Skeletal muscle cell (primary cell): Measurements from ENCODE around the gene TADA2A.
"Not testable (repeated sequence)": the region's sequence is repeated elsewhere in the genome, so short reads cannot be mapped to it uniquely, and the experiment has no call there.

Experiments used
- DNase-seq: peaks from one replicate; pipeline ENCODE4 v3.0.0-alpha.2; 2010; ENCODE audit warnings: low read depth
- H3K4me3 ChIP-seq: 2 replicates; pipeline ENCODE4 v1.5.1; 2011; ENCODE audit warnings: low read depth, mild to moderate bottlenecking, control low read depth, low read length, moderate library complexity

TADA2A gene

DNA sequence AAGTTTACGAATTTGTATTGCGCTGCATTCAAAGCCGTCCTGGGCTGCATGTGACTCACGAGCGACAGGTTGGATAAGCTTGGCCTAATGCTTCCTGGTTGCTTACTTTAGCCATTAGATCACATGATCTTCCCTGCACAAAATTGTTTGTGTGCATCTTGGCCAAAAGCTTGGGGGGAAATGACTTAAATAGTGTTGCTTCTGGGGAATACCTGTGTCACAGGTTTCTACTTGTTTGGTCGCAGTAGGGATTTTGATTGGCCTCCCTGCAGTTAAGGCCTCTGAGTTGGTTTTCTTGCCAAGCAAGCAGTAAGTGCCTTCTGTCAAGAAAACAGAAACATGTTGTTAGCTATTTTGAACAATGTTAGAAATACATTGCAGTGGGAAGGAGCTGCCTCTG, 43.4 kb downstream of the TADA2A start:
- H3K4me3 ChIP-seq: no peak overlapping the region
- DNase-seq: no peak

DNA sequence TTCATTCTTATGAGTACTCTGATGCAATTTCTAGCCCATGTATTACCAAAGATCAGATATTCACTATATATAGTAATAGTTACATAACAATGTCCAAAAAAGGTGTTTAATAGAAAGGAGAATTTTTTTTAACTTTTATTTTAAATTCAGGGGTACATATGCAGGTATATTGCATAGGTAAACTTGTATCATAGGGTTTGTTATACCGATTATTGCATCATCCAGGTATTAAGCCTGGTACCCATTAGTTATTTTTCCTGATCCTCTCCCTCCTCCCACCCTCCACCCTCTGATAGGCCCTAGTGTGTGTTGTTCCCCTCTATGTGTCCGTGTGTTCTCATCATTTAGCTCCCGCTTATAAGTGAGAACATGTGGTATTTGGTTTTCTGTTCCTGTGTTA, 51.1 kb downstream of the TADA2A start:
- DNase-seq, H3K4me3 ChIP-seq: not testable (repeated sequence)

DNA sequence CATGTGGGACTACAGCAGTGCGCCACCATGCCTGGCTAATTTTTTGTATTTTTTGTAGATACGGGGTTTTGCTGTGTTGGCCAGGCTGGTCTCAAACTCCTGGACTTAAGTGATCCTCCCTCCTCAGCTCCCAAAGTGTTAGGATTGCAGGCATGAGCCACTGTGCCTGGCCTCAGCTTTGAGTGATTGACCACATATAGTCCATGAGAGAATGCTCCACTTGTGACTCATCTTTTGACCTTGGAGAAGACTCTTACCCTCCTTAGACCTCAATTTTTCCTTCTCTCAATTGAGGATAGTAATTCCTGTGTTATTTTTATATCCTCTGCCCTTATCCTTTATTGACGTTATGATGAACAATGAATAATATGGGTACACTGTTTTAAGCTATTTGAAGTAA, 52.1 kb downstream of the TADA2A start:
- DNase-seq: peak; percentile 72
- H3K4me3 ChIP-seq: no peak overlapping the region

DNA sequence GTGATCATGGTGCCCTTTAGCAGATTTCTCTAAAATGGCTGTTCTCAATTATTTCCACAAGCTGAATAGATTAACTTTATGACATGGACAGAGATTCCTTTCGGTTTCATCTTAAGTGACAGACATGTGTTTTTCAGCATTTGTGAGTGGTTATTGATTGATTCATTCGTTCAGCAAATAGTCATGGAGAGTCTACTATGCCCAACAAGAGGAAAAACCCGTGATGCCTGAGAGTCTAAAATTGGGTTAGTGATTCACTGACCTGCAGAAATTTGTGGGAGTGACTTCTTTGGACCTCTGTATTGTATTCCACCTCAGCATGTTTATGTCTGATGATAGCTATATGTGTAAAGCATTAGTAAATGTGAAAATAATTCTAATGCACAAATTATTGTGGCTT, 55.0 kb downstream of the TADA2A start:
- DNase-seq: no peak
- no peak overlapping the region for H3K4me3 ChIP-seq

DNA sequence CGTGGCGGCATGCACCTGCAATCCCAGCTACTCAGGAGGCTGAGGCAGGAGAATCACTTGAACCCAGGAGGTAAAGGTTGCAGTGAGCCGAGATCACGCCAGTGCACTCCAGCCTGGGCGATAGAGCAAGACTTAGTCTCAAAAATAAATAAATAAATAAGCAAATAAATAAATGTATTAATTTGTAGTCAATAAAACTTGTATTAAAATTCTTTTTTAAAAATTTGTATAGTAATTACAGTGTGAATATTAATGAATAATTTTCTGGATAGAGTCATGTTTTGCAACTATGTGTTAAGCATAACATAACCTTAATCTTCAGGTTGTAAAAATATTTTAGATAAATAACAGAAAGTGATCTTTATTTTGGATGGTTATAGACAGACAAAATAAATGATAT, 55.8 kb downstream of the TADA2A start:
- DNase-seq: no peak
- no peak overlapping the region for H3K4me3 ChIP-seq

DNA sequence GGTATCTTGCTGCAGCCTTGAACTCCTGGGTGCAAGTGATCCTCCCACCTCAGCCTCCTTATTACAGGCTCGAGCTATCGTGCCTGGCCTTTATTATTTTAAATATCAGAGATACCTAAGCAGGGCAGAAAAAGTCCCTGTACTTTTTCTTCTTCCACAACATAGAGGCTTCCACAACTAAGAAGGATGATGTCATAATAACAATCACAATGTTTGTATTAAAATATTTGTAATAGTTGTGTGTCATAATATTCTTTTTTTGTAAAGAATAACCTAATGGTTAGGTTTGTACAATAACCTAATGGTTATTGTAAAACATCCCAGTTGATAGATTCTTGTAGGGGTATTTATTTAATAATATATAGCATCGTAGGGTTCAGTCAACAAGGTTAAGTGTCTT, 56.4 kb downstream of the TADA2A start:
- no peak for DNase-seq
- no peak overlapping the region for H3K4me3 ChIP-seq

DNA sequence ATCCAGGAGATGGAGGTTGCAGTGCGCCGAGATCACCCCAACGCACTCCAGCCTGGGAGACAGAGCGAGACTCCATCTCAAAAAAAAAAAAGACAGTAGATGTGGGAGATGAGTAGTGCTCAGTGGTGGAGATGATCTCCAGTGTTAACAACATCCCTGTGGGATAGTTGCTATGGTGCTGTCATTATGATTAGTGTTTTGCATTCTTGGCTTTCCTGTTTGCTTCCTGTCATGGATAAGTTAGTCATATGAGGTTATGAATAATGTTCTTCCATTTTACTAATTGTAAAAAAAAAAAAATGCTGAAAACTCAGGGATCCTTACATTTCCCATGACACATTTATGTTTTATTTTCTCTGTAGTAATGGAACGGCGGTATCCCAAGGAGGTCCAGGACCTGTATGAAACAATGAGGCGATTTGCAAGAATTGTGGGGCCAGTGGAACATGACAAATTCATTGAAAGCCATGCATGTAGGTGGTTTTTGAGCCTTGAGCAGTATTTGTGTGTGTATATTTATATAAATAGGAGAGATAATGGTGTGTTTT, 58.5 kb downstream of the TADA2A start:
- H3K4me3 ChIP-seq: no peak overlapping the region
- no peak for DNase-seq

DNA sequence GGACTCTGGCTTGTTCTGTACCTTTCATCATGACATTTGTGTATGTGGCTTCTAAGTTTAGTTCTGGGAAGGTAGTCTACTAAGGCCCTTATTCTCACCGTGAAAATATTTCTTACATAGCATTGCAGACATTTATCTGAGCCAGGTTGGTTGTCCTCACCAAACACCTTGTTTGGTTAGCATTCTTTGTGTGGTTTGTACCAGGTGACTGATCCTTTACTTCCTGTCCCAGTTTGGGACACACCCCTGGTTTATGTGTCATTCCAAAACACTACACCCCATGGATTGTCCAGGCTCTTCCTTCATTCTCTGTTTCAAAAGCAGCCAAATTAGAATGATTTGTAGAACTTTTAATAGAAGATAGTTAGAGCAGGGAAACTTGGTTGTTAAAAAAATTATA, 59.8 kb downstream of the TADA2A start:
- no peak for DNase-seq

DNA sequence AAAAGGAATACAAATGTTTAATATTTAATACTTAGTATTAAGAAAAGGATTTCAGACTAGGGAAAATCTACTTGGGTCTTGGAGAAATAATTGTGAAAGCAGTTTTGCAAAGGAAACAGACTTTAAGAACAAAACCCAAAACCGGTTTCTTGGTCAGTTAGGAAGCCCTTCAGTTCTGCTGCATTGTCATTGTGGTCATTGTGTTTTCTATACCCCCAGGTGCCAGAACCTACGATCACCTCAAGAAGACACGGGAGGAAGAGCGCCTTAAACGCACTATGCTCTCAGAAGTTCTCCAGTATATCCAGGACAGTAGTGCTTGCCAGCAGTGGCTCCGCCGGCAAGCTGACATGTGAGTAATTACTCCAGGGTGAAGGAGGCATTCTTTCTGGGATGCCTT, 63.5 kb downstream of the TADA2A start:
- DNase-seq: no peak
- H3K4me3 ChIP-seq: no peak overlapping the region

More for the DNA sequence above, 59.8 kb downstream of the TADA2A start:
- H3K4me3 ChIP-seq: no peak overlapping the region

DNA sequence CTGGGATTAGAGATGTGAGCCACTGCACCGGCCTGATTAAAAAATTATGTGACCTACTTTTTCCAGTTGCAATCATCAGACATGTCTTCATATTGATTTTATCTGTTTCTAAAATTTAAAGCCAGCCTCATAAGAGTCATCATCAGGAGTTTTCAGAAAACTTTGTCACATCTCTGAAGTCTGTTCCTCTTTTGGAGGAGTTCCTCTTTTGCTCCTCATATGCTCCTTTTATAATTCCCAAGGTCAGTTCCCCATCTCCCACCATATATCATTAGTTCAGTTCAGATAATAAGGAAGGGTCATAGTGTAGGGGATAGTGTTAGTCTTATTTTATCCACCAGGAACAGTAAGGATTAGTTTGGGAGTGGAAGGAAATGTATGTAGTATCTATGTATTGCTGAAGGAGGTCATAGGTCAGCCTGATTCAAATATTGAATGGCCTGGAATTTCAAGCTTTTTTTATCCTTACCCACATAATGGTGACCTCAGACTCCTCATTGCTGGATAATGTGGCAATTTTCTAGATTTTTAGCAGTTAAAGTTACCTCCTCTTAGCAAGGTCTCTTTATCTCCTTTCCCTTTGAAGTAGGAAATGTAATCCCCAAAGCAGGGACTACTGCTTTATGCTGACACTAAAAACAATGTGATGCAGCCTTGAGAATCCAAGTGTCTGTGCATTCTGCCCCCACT, 69.2 kb downstream of the TADA2A start:
- no peak overlapping the region for H3K4me3 ChIP-seq
- no peak for DNase-seq

DNA sequence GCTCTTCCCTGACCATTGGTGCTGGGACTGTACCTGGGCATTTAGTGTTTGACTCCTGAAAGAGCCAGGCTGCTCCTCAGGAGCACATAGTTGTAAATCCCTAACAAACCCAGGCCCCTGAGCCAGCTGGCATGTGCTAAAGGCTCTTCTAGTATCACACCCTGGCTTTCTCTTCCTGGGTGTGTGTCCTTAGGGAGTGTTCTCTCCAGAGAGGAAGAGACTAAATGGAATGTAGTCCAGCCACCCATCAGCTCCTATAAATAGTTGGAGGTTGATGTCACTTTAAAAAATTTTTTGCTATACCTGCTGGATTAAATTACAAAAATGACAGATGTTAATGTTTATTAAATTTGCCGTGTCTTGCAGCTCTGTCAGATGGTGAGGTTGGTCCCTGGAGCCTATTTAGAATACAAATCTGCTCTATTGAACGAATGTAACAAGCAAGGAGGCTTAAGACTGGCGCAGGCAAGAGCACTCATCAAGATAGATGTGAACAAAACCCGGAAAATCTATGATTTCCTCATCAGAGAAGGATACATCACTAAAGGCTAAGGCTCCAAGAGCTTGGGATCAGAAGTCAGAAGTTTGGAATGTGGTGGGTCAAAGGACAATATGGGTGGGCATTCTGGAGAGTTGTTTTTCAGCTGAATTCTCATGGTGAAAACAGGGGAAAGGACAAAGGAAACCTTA, 69.9 kb downstream of the TADA2A start:
- no peak for DNase-seq
- H3K4me3 ChIP-seq: no peak overlapping the region

DNA sequence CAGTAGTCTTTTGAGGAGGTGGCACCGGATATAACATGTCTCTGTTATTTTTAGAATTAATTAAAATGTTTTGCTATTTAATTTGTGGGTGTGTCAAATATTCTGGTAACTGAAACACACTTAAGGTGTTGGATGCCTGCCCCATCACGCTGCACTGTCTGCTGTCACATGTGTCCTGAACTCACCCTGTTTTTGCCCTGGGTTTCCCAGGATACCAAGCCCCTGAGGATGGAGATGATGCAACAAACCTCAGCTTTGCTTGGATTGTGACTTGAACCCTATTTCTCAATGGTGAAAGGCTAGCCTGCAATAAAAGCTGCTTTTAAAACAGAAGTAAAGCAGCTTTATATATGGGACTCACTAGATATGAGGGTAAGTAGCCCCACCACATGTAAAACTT, 71.5 kb downstream of the TADA2A start:
- H3K4me3 ChIP-seq: no peak overlapping the region
- DNase-seq: no peak

DNA sequence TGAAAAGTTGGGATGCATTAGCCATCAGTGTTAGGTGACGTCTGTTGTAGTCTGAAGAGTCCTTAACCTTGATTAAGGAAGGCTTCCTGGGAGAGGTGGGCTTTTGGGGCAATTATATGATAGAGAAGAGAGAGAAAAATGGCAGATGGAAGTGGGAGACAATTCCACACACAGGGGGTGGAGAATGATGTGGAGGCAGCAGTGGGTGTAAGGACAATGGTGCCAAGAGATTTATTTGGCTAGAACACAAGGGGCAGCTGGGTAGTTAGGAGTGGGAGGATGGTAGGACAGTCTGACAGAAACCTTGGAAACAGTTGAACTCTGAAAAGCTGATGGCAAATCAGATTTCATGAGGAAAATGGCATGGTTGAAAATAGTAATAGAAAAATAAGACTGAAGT, 72.3 kb downstream of the TADA2A start:
- no peak for DNase-seq
- H3K4me3 ChIP-seq: no peak overlapping the region

DNA sequence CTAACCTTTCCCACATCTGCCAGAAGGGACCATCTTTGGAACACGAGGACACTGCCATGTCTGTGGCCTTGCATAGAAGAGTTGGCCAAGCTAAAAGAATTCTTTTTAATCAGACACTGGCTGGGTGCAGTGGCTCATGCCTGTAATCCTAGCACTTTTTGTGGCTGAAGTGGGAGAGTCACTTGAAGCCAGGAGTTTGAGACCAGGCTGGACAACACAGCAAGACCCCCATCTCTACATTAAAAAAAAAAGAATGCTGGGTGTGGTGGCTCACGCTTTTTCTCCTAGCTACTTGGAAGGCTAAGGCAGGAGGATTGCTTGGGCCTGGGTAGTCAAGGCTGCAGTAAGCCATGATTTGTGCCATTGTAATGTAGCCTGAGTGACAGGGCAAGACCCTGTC, 73.7 kb downstream of the TADA2A start:
- no peak overlapping the region for H3K4me3 ChIP-seq
- no peak for DNase-seq

DNA sequence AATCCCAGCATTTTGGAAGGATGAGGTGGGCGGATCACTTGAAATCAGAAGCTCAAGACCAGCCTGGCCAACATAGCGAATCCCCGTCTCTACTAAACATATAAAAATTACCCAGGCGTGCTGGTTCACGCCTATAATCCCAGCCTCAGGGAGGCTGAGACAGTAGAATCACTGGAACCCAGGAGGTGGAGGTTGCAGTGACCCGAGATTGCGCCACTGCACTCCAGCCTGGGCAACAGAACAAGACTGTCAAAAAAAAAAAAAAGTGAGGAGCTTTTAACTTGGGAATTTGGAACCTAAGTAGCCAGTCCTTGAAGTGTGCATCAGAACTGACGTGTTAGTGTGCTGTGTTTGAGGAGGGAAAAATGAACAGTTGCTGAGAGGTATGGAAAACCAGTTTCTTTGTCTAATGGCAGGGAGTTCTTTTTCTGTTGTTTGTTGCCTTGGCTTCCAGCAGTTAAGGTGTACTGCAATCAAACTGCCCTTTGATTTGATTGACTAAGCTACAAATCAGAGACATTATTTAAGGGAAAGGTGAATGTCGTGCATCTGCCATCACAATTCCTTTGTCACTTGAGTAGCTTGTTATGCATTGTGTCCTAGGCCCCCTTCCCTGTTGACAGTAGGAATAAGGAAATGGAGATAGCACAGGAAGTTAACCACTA, 74.4 kb downstream of the TADA2A start:
- DNase-seq: no peak
- H3K4me3 ChIP-seq: no peak overlapping the region

DNA sequence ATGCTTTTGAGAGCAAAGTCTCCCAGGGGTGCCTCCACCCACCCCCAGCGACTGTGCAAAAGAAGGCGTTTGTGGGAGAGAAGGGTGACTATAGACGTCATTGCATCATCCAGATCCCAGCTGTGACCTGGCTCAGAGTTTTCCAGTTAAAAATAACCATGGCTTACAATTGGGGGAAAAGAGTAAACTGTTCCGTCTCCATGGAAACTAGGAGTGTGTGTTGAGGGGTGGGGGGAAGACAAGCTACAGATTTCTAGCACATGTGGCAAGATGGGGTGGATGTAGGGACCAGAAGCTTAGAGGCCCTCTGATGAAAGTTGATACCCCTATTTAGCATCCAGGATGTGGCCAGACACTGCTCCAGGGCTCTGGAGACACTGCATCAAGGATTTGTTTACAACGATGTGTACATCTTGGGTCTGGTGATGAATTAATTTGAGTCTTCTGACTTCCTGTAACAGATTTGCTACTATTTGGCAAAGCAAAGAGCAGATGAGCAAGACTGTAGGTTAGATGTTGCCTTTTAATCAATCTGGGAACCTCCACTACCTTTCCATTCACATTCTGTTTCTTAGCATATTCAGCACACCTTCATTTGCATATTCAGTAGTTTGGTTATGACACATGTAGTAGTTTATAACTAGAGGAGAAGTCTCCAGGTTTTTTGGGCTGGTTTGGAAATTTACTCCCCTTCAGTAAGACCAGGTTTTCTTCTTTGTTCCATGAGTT, 76.8 kb downstream of the TADA2A start:
- H3K4me3 ChIP-seq: no peak overlapping the region
- peak; percentile 82 for DNase-seq

DNA sequence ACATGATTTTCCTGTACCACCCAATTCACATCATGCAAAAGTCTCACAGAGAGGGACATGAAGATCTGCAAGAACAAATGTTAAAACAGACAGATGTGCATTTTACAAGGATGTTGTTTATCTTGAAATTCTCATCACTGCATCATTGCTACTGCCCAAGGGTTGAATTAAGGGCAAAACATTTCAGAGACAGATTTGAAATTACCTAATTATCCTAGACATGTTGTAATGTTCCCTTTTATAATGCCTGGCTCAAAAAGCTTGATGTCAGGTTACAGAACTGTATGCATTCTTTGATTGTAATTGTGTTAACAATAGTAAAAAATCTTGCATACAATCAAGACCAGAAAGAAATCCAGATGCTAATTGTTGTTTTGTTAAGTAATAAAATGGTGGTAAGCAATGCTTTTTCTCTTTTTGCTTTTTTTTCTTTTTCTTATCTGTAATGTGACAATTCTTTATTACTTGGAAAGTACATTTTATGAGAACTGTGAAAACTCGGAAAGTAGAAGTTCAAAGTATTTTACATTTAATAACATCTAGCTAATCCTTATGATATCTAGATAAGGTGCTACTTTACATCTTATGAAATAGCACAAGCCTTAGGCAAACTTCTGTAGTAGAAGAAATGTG, 79.4 kb downstream of the TADA2A start:
- no peak for DNase-seq
- no peak overlapping the region for H3K4me3 ChIP-seq

DNA sequence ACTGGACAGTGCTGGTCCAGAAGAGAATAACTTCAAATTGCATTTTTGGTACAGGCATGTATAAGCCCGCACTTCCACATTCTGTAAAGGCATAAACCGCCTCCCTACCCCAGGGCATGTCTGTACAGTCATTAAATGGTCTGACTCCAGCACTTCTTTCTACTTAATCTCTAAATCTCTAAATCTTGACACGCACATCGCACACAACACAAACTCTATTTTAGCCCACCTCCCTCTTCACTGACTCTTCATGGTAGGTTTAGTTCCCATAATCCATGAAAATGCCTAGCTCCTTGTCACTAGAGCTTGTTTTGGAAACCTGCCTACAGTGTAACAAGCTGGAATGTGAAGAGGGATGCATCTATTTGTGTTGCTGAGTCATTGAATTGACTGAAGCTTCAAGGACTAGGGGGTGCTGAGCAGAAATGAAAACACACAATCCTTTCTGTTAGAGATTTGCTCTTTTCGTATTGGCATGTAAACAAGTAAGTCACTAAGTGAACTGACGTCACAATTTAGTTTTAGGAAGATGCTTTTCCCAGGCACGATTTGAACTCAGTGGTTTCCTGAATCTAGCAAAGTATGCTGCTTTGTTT, 81.4 kb downstream of the TADA2A start:
- H3K4me3 ChIP-seq: peak overlapping the region; percentile 77
- DNase-seq: peak; percentile 93

DNA sequence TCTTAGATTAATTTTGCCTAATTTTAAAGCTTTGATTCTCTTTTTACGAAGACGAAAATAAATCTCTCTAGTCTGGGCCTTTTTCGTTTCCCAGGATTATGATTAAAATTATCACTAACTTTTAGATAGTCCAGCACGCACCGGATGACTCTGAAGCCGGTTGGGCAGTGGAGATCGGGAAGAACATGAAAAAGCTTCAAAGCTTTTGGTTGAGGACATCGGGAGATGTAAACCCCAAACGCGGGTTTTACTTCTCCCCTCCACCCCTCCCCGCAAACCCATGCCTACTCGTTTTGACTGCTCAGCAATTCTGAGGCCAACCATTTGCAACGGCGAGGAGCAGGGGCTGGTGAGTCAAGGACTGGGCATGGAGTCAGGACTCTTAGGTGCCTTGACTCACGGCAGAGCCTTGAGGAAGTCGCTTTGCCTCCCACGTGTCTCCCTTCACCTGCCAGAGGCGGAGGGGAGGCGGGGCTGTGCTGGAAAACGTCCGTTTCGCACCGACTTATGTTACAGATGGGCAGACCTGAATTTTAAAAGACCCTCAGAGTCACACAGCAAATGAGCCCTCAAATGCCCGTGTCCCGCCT, 82.0 kb downstream of the TADA2A start:
- peak overlapping the region; percentile 77 for H3K4me3 ChIP-seq
- DNase-seq: peak; percentile 86
